GM23338 (cell line): ENCODE measurements around the gene AOAH.

Experiments used
- CREB1 ChIP-seq: fragments of 250-450 bp; sonication (Bioruptor Pico); IDR thresholded peaks from 2 replicates; pipeline ENCODE4 v1.5.0; 2020; ENCODE audit warnings: low read depth, mild to moderate bottlenecking, moderate library complexity
- CTCF ChIP-seq, 2 experiments: fragments of 200-600 bp in 1 of 2; sonication (generic) in 1 of 2; conservative IDR thresholded peaks; 2 replicates each; pipeline versions ENCODE4 v1.5.1 to v1.6.1; 2016 to 2017; ENCODE audit warnings: antibody characterized with exemption in 2 of 2, low read depth in 2 of 2, mild to moderate bottlenecking in 2 of 2, moderate library complexity in 1 of 2
- ETS1 ChIP-seq: IDR thresholded peaks from 2 replicates; pipeline ENCODE4 v1.6.1; 2016; ENCODE audit warnings: antibody characterized with exemption
- EZH2 ChIP-seq: fragments of 200-600 bp; sonication (generic); IDR thresholded peaks from one replicate; pipeline ENCODE4 v1.8.0; 2017; ENCODE audit warnings: antibody characterized with exemption, mild to moderate bottlenecking, low read depth; ENCODE audit not compliant: unreplicated experiment
- EZH2phosphoT487 ChIP-seq: fragments of 200-600 bp; sonication (generic); IDR thresholded peaks from one replicate; pipeline ENCODE4 v1.8.1; 2018; ENCODE audit warnings: antibody characterized with exemption; ENCODE audit not compliant: unreplicated experiment
- JUNB ChIP-seq: IDR thresholded peaks from one replicate; pipeline ENCODE4 v1.6.1; 2016; ENCODE audit warnings: antibody characterized with exemption; ENCODE audit not compliant: unreplicated experiment
- NANOG ChIP-seq: IDR thresholded peaks from 2 replicates; pipeline ENCODE4 v1.6.1; 2016; ENCODE audit warnings: antibody characterized with exemption, borderline replicate concordance
- POLR2AphosphoS5 ChIP-seq: IDR thresholded peaks from 2 replicates; pipeline ENCODE4 v1.6.1; 2016; ENCODE audit warnings: antibody characterized with exemption, low read depth
- REST ChIP-seq: IDR thresholded peaks from one replicate; pipeline ENCODE4 v1.6.1; 2018; ENCODE audit warnings: antibody characterized with exemption; ENCODE audit not compliant: unreplicated experiment
- STAT1 ChIP-seq: IDR thresholded peaks from one replicate; pipeline ENCODE4 v1.6.1; 2016; ENCODE audit warnings: antibody characterized with exemption; ENCODE audit not compliant: unreplicated experiment
- ZNF114 ChIP-seq: fragments of 250-450 bp; sonication (Bioruptor Pico); IDR thresholded peaks from 2 replicates; pipeline ENCODE4 v1.5.0; 2020; ENCODE audit warnings: mild to moderate bottlenecking, moderate library complexity
- ZNF462 ChIP-seq: fragments of 250-450 bp; sonication (Bioruptor Pico); IDR thresholded peaks from 2 replicates; pipeline ENCODE4 v1.5.0; 2020; ENCODE audit warnings: mild to moderate bottlenecking, moderate library complexity

DNA sequence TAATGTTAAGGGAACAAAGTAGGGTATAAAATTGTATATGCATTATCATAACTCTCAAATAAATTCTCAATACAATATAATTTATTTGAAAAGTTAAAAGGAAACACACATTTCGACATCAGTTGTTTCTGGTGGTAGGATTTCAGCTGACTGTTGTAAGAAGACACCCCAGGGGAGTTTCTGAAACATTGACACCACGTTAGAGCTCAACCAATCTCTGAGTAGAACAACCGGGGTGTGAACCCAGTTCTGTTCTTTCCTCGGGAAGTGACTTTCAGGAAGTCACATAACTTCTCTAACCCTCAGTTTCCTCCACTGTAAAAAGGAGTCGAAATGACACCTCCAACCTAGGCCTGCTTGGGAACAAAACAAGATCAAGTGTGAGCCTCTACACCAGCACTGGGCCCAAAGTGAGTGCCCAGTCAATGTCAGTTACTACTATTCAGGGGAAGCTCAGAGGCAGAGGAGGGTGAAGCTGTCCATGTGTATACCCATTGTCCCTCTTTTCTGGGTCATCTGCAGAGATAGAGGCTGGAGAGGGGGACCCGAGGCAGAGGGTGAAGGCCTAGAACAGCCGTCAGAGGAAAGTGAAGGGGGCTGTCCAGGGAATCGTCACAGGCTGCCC is 67.1 kb downstream of the AOAH start:
- TF ChIP-seq POLR2AphosphoS5 (no peak), CTCF (conservative IDR thresholded peaks at IDR 0.05; ENCODE audit: low read depth in 2 of 2) (no peak), EZH2 (no peak), ETS1 (no peak), EZH2phosphoT487 (no peak), JUNB (no peak), ZNF462 (CRISPR knock-in tag) (no peak), REST (no peak), NANOG (no peak), CREB1 (CRISPR knock-in tag) (no peak), STAT1 (no peak), ZNF114 (CRISPR knock-in tag) (no peak)
